GM10847 (cell line): ENCODE measurements around the gene SNORC.

ENCODE experiments used
- POLR2A ChIP-seq: IDR thresholded peaks from 2 replicates; pipeline ENCODE4 v1.6.1; 2011; ENCODE audit not compliant: insufficient read length; ENCODE audit errors: extremely low read depth

The SNORC gene

GRCh38 chr2:232870018-232870765 is at the start of gene SNORC:
Gene SNORC, plus strand, starts transcription at chr2:232870264. Its CDS starts 78 bp downstream, at chr2:232870342.
- no peak for TF ChIP-seq POLR2A

- no peak for TF ChIP-seq POLR2A
Observed at GRCh38 chr2:232829988-232830387, 40.1 kb upstream of the SNORC start.

- no peak for TF ChIP-seq POLR2A
Observed at GRCh38 chr2:232831496-232831895, 38.6 kb upstream of the SNORC start.

- TF ChIP-seq POLR2A: no peak
Observed at GRCh38 chr2:232833830-232834229, 36.2 kb upstream of the SNORC start.

- TF ChIP-seq POLR2A: no peak
Observed at GRCh38 chr2:232835687-232836208, 34.3 kb upstream of the SNORC start.

GRCh38 chr2:232836934-232837333 is 33.1 kb upstream of the SNORC start:
- no peak for TF ChIP-seq POLR2A

GRCh38 chr2:232838406-232838874 is 31.6 kb upstream of the SNORC start:
- TF ChIP-seq POLR2A: no peak

GRCh38 chr2:232839411-232840079 is 30.5 kb upstream of the SNORC start:
- no peak for TF ChIP-seq POLR2A

- TF ChIP-seq POLR2A: no peak
Observed at GRCh38 chr2:232842689-232843088, 27.4 kb upstream of the SNORC start.

- no peak for TF ChIP-seq POLR2A
Observed at GRCh38 chr2:232843834-232844233, 26.2 kb upstream of the SNORC start.

GRCh38 chr2:232846055-232846454 is 24.0 kb upstream of the SNORC start:
- no peak for TF ChIP-seq POLR2A

GRCh38 chr2:232850039-232850438 is 20.0 kb upstream of the SNORC start:
- TF ChIP-seq POLR2A: no peak

- TF ChIP-seq POLR2A: no peak
Observed at GRCh38 chr2:232852676-232853075, 17.4 kb upstream of the SNORC start.

- TF ChIP-seq POLR2A: no peak
Observed at GRCh38 chr2:232854082-232854481, 16.0 kb upstream of the SNORC start.

GRCh38 chr2:232857158-232857563 is 12.9 kb upstream of the SNORC start:
- no peak for TF ChIP-seq POLR2A

GRCh38 chr2:232859385-232859916 is 10.6 kb upstream of the SNORC start:
- no peak for TF ChIP-seq POLR2A
